ENCODE results near the gene SOAT1. TPM values are rescaled to one million over a fixed set of nuclear protein-coding genes. Genes with fewer than 3 reads are reported as not detected.
A peak's percentile ranks its signal among the peaks of the same experiment; 100 is the strongest.
"Not testable (repeated sequence)": the region's sequence is repeated elsewhere in the genome, so short reads cannot be mapped to it uniquely, and the experiment has no call there.

SOAT1 gene
- 4.3 TPM for polyA plus RNA-seq (2013, experiment 1 of 2)
- polyA plus RNA-seq (2013, experiment 2 of 2) = 4.3 TPM

DNA sequence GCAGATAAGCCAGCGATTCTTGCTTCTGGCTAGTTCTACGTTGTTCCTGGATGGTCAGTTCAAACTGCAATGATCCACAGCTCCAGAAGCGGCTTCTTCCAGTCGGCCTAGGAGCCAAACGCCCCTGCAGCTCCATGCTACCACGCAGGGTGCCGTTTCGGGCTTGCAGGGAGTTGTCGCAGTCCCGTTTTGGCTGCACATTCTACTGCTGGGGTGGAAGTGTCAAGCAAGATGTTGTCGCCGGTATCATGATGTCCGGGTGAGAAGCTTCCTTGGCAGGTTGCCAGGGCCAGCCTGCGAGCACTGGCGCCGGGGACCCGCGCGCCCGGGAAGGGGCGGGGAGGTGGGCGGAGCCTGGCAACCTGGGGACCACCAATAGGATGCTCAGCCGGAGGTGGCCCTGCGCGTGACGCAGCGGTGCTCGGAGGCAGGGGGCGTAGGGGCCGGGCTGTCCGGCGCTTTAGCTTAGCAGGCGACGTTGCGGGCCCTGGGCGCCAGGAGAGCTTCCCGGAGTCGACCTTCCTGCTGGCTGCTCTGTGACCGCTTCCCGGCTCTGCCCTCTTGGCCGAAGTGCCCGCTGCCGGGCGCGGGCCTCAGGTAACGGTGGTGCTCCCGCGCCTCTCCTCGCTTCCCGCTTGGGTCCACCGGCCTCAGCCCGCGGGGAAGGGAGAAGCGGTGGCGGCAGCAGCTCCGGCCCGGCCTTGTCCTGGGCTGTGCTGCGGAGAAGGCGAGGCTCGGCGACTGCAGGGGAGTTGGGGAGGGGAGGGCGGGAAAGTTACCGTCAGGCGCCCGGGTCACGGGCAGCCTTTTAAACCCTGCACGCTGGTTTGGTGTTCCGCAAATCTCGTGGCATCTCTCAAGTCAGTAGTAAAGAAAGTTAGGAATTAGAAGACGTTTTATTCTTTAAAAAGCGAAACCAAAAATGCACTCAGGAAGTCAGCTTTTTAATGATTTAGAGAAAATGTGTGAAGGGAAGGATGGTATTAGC lies at the start of gene SOAT1:
SOAT1 (plus strand) TSS at position 458 of the 988 bp plus-strand sequence. CDS start 8,888 bp downstream, outside the sequence.
- H3K79me2 ChIP-seq (ENCODE audit: control insufficient read depth, insufficient read depth, low read length) = no peaks in the 10 kb centered on the region
- peaks cover 1% of the 10 kb centered on the region for H3K4me1 ChIP-seq (ENCODE audit: control insufficient read depth, low read depth, low read length)
- H2BK5ac ChIP-seq (ENCODE audit: low read length) = peak within 1 kb of the TSS; percentile 63
- H3K4me2 ChIP-seq (ENCODE audit: low read length) = peak within 1 kb of the TSS; percentile 97
- no peak within 1 kb of the TSS for H2AK5ac ChIP-seq (ENCODE audit: low read length)
- no peaks in the 10 kb centered on the region for H3K79me1 ChIP-seq (ENCODE audit: low read length)
- peak within 1 kb of the TSS; percentile 87 for H3K27ac ChIP-seq (ENCODE audit: low read depth, low read length)
- H2BK15ac ChIP-seq (replicated peaks; ENCODE audit: low read depth) = no peak within 1 kb of the TSS
- H3K4me3 ChIP-seq (ENCODE audit: low read length) = peak within 1 kb of the TSS; percentile 76
- H3K23ac ChIP-seq (ENCODE audit: low read length) = no peak within 1 kb of the TSS
- H4K5ac ChIP-seq (ENCODE audit: low read length) = no peak within 1 kb of the TSS
- H3K9ac ChIP-seq (ENCODE audit: low read length) = peak within 1 kb of the TSS; percentile 96
- no peak within 1 kb of the TSS for H3K4ac ChIP-seq (ENCODE audit: low read depth, low read length)
- H4K8ac ChIP-seq (ENCODE audit: low read depth, low read length) = no peak within 1 kb of the TSS
- WGBS (ENCODE audit: extremely low coverage, insufficient coverage, low lambda C conversion rate) = no CpG with 5 or more reads among the region's 71 CpGs
- H3K18ac ChIP-seq (ENCODE audit: low read length) = no peak within 1 kb of the TSS
- H3K56ac ChIP-seq (ENCODE audit: low read length) = peak within 1 kb of the TSS; percentile 98
- no peaks in the 10 kb centered on the region for H3K36me3 ChIP-seq (ENCODE audit: control insufficient read depth, insufficient read depth, low read length)
- peaks cover 4% of the 10 kb centered on the region for H3K27me3 ChIP-seq (ENCODE audit: insufficient read depth, low read length, poor library complexity)
- DNase-seq = peak; percentile 96
- no peak within 1 kb of the TSS for H2BK120ac ChIP-seq (ENCODE audit: low read depth, low read length)

DNA sequence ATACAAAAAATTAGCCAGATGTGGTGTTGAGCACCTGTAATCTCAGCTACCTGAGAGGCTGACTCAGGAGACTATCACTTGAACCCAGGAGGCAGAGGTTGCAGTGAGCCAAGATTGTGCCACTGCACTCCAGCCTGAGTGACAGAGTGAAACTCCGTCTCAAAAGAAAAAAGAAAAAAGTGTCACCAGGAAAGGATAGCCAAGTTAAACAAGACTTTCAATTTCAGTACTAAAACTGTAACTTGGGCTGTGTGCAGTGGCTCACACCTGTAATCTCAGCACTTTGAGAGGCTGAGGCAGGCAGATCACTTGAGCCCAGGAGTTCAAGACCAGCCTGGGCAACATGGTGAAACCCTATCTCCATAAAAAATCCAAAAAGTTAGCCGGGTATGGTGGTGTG lies 48.2 kb upstream of the SOAT1 start:
- H3K4me1 ChIP-seq (ENCODE audit: control insufficient read depth, low read depth, low read length); H3K4ac ChIP-seq (ENCODE audit: low read depth, low read length); H3K4me2 ChIP-seq (ENCODE audit: low read length); H3K4me3 ChIP-seq (ENCODE audit: low read length); H2BK120ac ChIP-seq (ENCODE audit: low read depth, low read length); H3K27ac ChIP-seq (ENCODE audit: low read depth, low read length); H2BK5ac ChIP-seq (ENCODE audit: low read length); H2AK5ac ChIP-seq (ENCODE audit: low read length); H3K23ac ChIP-seq (ENCODE audit: low read length); DNase-seq; H3K9ac ChIP-seq (ENCODE audit: low read length); H3K56ac ChIP-seq (ENCODE audit: low read length); H2BK15ac ChIP-seq (replicated peaks; ENCODE audit: low read depth); H4K8ac ChIP-seq (ENCODE audit: low read depth, low read length); H3K27me3 ChIP-seq (ENCODE audit: insufficient read depth, low read length, poor library complexity); H3K18ac ChIP-seq (ENCODE audit: low read length); H4K5ac ChIP-seq (ENCODE audit: low read length); H3K36me3 ChIP-seq (ENCODE audit: control insufficient read depth, insufficient read depth, low read length); H3K79me2 ChIP-seq (ENCODE audit: control insufficient read depth, insufficient read depth, low read length); H3K79me1 ChIP-seq (ENCODE audit: low read length): not testable (repeated sequence)
- WGBS (ENCODE audit: extremely low coverage, insufficient coverage, low lambda C conversion rate) = no CpG with 5 or more reads among the region's 2 CpGs

DNA sequence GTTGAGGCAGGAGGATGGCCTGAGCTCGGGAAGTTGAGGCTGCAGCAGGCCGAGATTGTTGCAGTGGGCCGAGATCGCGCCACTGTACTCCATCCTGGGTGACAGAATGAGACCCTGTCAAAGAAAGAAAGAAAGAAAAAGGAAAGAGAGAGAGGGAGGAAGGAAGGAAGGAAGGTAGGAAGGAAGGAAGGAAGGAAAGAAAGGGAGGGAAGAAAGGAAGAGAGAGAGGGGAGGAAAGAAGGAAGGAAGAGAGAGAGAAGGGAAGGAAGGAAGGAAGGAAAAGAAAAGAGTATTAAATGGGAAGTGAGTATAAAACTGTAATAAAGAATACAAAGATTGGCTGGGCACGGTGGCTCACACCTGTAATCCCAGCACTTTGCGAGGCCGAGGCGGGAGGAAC lies 45.7 kb upstream of the SOAT1 start:
- no CpG with 5 or more reads among the region's 9 CpGs for WGBS (ENCODE audit: extremely low coverage, insufficient coverage, low lambda C conversion rate)
- no peaks in the 10 kb centered on the region for H3K36me3 ChIP-seq (ENCODE audit: control insufficient read depth, insufficient read depth, low read length)
- H3K9ac ChIP-seq (ENCODE audit: low read length) = no peak overlapping the region
- H3K79me1 ChIP-seq (ENCODE audit: low read length) = no peaks in the 10 kb centered on the region
- H3K27ac ChIP-seq (ENCODE audit: low read depth, low read length) = no peak overlapping the region
- no peak overlapping the region for H2BK120ac ChIP-seq (ENCODE audit: low read depth, low read length)
- no peak overlapping the region for H3K23ac ChIP-seq (ENCODE audit: low read length)
- no peak overlapping the region for H4K8ac ChIP-seq (ENCODE audit: low read depth, low read length)
- H3K27me3 ChIP-seq (ENCODE audit: insufficient read depth, low read length, poor library complexity) = no peaks in the 10 kb centered on the region
- H4K5ac ChIP-seq (ENCODE audit: low read length) = no peak overlapping the region
- no peak overlapping the region for H3K4ac ChIP-seq (ENCODE audit: low read depth, low read length)
- H3K4me3 ChIP-seq (ENCODE audit: low read length) = no peak overlapping the region
- no peak overlapping the region for H3K4me2 ChIP-seq (ENCODE audit: low read length)
- no peak overlapping the region for H3K56ac ChIP-seq (ENCODE audit: low read length)
- H3K79me2 ChIP-seq (ENCODE audit: control insufficient read depth, insufficient read depth, low read length) = no peaks in the 10 kb centered on the region
- H2BK15ac ChIP-seq (replicated peaks; ENCODE audit: low read depth) = no peak overlapping the region
- no peak overlapping the region for H3K18ac ChIP-seq (ENCODE audit: low read length)
- no peak for DNase-seq
- no peak overlapping the region for H2BK5ac ChIP-seq (ENCODE audit: low read length)
- no peaks in the 10 kb centered on the region for H3K4me1 ChIP-seq (ENCODE audit: control insufficient read depth, low read depth, low read length)
- H2AK5ac ChIP-seq (ENCODE audit: low read length) = no peak overlapping the region

- H3K27me3 ChIP-seq (ENCODE audit: insufficient read depth, low read length, poor library complexity) = no peaks in the 10 kb centered on the region
- no peak overlapping the region for H3K56ac ChIP-seq (ENCODE audit: low read length)
- DNase-seq = peak; percentile 49
- H2AK5ac ChIP-seq (ENCODE audit: low read length) = no peak overlapping the region
- H2BK15ac ChIP-seq (replicated peaks; ENCODE audit: low read depth) = no peak overlapping the region
- no peak overlapping the region for H2BK5ac ChIP-seq (ENCODE audit: low read length)
- H4K5ac ChIP-seq (ENCODE audit: low read length) = no peak overlapping the region
- no peak overlapping the region for H3K18ac ChIP-seq (ENCODE audit: low read length)
- H3K23ac ChIP-seq (ENCODE audit: low read length) = no peak overlapping the region
- WGBS (ENCODE audit: extremely low coverage, insufficient coverage, low lambda C conversion rate) = no CpG with 5 or more reads among the region's 1 CpG
- H4K8ac ChIP-seq (ENCODE audit: low read depth, low read length) = no peak overlapping the region
- H3K4ac ChIP-seq (ENCODE audit: low read depth, low read length) = no peak overlapping the region
- H2BK120ac ChIP-seq (ENCODE audit: low read depth, low read length) = no peak overlapping the region
- no peak overlapping the region for H3K9ac ChIP-seq (ENCODE audit: low read length)
- H3K4me2 ChIP-seq (ENCODE audit: low read length) = no peak overlapping the region
- no peak overlapping the region for H3K4me3 ChIP-seq (ENCODE audit: low read length)
- H3K4me1 ChIP-seq (ENCODE audit: control insufficient read depth, low read depth, low read length) = no peaks in the 10 kb centered on the region
- no peaks in the 10 kb centered on the region for H3K79me2 ChIP-seq (ENCODE audit: control insufficient read depth, insufficient read depth, low read length)
- no peaks in the 10 kb centered on the region for H3K79me1 ChIP-seq (ENCODE audit: low read length)
- no peaks in the 10 kb centered on the region for H3K36me3 ChIP-seq (ENCODE audit: control insufficient read depth, insufficient read depth, low read length)
- no peak overlapping the region for H3K27ac ChIP-seq (ENCODE audit: low read depth, low read length)
These were observed 41.9 kb upstream of the SOAT1 start for GRCh38 chr1:179251675-179252074.

DNA sequence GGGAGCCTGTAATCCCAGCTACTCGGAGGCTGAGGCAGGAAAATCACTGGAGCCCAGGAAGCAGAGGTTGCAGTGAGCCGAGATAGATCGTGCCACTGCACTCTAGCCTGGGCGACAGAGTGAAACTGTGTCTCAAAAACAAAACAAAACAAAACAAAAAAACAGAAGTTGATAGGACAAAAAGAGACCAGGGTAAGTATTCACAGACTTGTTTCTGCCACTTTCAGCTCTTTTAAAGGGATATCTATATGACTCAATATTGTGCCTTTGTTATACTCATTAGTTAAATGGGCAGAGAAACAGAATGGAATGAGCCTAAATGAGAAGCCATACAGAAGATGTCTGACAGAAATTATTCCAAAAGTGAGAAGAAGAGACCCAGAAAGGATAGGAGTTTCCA lies 41.0 kb upstream of the SOAT1 start:
- Histone ChIP-seq H3K36me3 (ENCODE audit: control insufficient read depth, insufficient read depth, low read length) (no peaks in the 10 kb centered on the region), H2BK15ac (replicated peaks; ENCODE audit: low read depth) (no peak overlapping the region), H3K27ac (ENCODE audit: low read depth, low read length) (no peak overlapping the region), H2BK120ac (ENCODE audit: low read depth, low read length) (no peak overlapping the region), H3K4me3 (ENCODE audit: low read length) (no peak overlapping the region), H3K79me2 (ENCODE audit: control insufficient read depth, insufficient read depth, low read length) (no peaks in the 10 kb centered on the region), H4K8ac (ENCODE audit: low read depth, low read length) (no peak overlapping the region), H3K27me3 (ENCODE audit: insufficient read depth, low read length, poor library complexity) (no peaks in the 10 kb centered on the region), H3K4me2 (ENCODE audit: low read length) (no peak overlapping the region), H2BK5ac (ENCODE audit: low read length) (no peak overlapping the region), H3K9ac (ENCODE audit: low read length) (no peak overlapping the region), H3K4ac (ENCODE audit: low read depth, low read length) (no peak overlapping the region), H3K4me1 (ENCODE audit: control insufficient read depth, low read depth, low read length) (no peaks in the 10 kb centered on the region), H3K18ac (ENCODE audit: low read length) (no peak overlapping the region), H3K56ac (ENCODE audit: low read length) (no peak overlapping the region), H3K23ac (ENCODE audit: low read length) (no peak overlapping the region), H4K5ac (ENCODE audit: low read length) (no peak overlapping the region), H2AK5ac (ENCODE audit: low read length) (no peak overlapping the region), H3K79me1 (ENCODE audit: low read length) (no peaks in the 10 kb centered on the region)
- WGBS (ENCODE audit: extremely low coverage, insufficient coverage, low lambda C conversion rate) = no CpG with 5 or more reads among the region's 4 CpGs
- DNase-seq = no peak
